NOMO-1 treated with DMSO at 0.1 percent for 48 hours (cell line): ENCODE results near the gene TRIM13.
A peak's percentile ranks its signal among the peaks of the same experiment; 100 is the strongest.
"Not testable (repeated sequence)": the region's sequence is repeated elsewhere in the genome, so short reads cannot be mapped to it uniquely, and the experiment has no call there.

Experiments
- DNase-seq: peaks from one replicate; lab custom pipeline; 2025; ENCODE audit not compliant: unreplicated experiment; lab: John Stamatoyannopoulos, UW

Gene TRIM13

GRCh38 chr13:49996951-49997895 lies at the start of gene TRIM13:
TSS of gene TRIM13 (plus strand) at chr13:49997042. CDS start at chr13:50011941, 14,899 bp downstream.
- peak; percentile 88 for DNase-seq

- not testable (repeated sequence) for DNase-seq
These were observed 48.0 kb upstream of the TRIM13 start for GRCh38 chr13:49948777-49949270.

- DNase-seq, result no peak
These were observed 44.9 kb upstream of the TRIM13 start for GRCh38 chr13:49951754-49952535.

GRCh38 chr13:49953560-49953959 lies 43.3 kb upstream of the TRIM13 start:
- no peak for DNase-seq

- DNase-seq, result no peak
These were observed 42.0 kb upstream of the TRIM13 start for GRCh38 chr13:49954674-49955455.

GRCh38 chr13:49956131-49956530 lies 40.7 kb upstream of the TRIM13 start:
- DNase-seq, result peak; percentile 50

- no peak for DNase-seq
These were observed 38.5 kb upstream of the TRIM13 start for GRCh38 chr13:49958321-49958720.

GRCh38 chr13:49967456-49967855 lies 29.4 kb upstream of the TRIM13 start:
- no peak for DNase-seq

GRCh38 chr13:49972709-49973108 lies 24.1 kb upstream of the TRIM13 start:
- DNase-seq, result no peak

- no peak for DNase-seq
These were observed 21.0 kb upstream of the TRIM13 start for GRCh38 chr13:49975826-49976225.

GRCh38 chr13:49976314-49977258 lies 20.3 kb upstream of the TRIM13 start:
- peak; percentile 70 for DNase-seq

- DNase-seq, result peak; percentile 25
These were observed 18.9 kb upstream of the TRIM13 start for GRCh38 chr13:49977992-49978391.

GRCh38 chr13:49980266-49980665 lies 16.6 kb upstream of the TRIM13 start:
- no peak for DNase-seq

GRCh38 chr13:49985129-49985528 lies 11.7 kb upstream of the TRIM13 start:
- no peak for DNase-seq

GRCh38 chr13:49986471-49986870 lies 10.4 kb upstream of the TRIM13 start:
- DNase-seq, result no peak

- DNase-seq, result not testable (repeated sequence)
These were observed 6.2 kb upstream of the TRIM13 start for GRCh38 chr13:49990612-49991011.

GRCh38 chr13:49993111-49993510 lies 3.7 kb upstream of the TRIM13 start:
- no peak for DNase-seq

GRCh38 chr13:49993666-49994065 lies 3.2 kb upstream of the TRIM13 start:
- DNase-seq, result no peak

- peak; percentile 55 for DNase-seq
These were observed 1.2 kb upstream of the TRIM13 start for GRCh38 chr13:49995625-49996101.
